ENCODE measurements around the gene IFNA16. TPM values are rescaled to one million over a fixed set of nuclear protein-coding genes. Genes with fewer than 3 reads are reported as not detected.
"Not testable (repeated sequence)": the region's sequence is repeated elsewhere in the genome, so short reads cannot be mapped to it uniquely, and the experiment has no call there.

Gene IFNA16
- total RNA-seq = not detected
- total RNA-seq (2013) = not detected
- 0 reads per million in 29 experiments for total RNA-seq

- POLR2A ChIA-PET; H3K27me3 ChIP-seq (replicated peaks in 1 of 2; ENCODE audit: control insufficient read depth in 2 of 2, extremely low read depth in 1 of 2, insufficient read depth in 2 of 2, low read length in 1 of 2); H3K36me3 ChIP-seq (ENCODE audit: control insufficient read depth in 2 of 2, extremely low read depth in 1 of 2, insufficient read depth in 1 of 2, low read length in 1 of 2); H3K9me3 Mint-ChIP-seq; H3K27ac ChIP-seq (ENCODE audit: low read length); H3K4me3 Mint-ChIP-seq; H3K27ac Mint-ChIP-seq; DNase-seq; H3K4me1 ChIP-seq (ENCODE audit: control insufficient read depth in 1 of 2, extremely low read depth in 1 of 2, insufficient read depth in 2 of 2, low read length in 2 of 2); H3K4me1 Mint-ChIP-seq; ATAC-seq (replicated peaks in 1 of 4); H3K36me3 Mint-ChIP-seq; H3K9me3 ChIP-seq; H3K4me3 ChIP-seq (ENCODE audit: control insufficient read depth in 1 of 2, extremely low read depth in 1 of 2, low read length in 1 of 2): not testable (repeated sequence)
- CTCF ChIA-PET = interaction anchor here in 1 of 2 donors (0.9 kb wide), 1 partner anchor 22 kb away, joined by 3 read pairs; no protein-coding TSS in a partner anchor
- peaks cover 22 to 31% of the 10 kb centered on the region in 2 donors for H3K27me3 Mint-ChIP-seq
- WGBS (ENCODE audit: insufficient coverage) = no CpG with 5 or more reads among the region's 1 CpG
These were observed at the start of gene IFNA16 for GRCh38 chr9:21217211-21217610. Gene IFNA16 (minus strand): TSS chr9:21217311. CDS start chr9:21217305, 6 bp downstream.

- no CpG with 5 or more reads among the region's 1 CpG for WGBS (ENCODE audit: insufficient coverage)
- ATAC-seq (replicated peaks in 1 of 4) = no peak
These were observed 48.5 kb upstream of the IFNA16 start for GRCh38 chr9:21265421-21266189.

GRCh38 chr9:21255538-21256212 lies 38.6 kb upstream of the IFNA16 start:
- Mint-ChIP-seq H3K4me3 (no peak overlapping the region), H3K27ac (no peak overlapping the region), H3K4me1 (peaks cover 5 to 13% (median 8%) of the 10 kb centered on the region in 3 donors), H3K9me3 (no peaks in the 10 kb centered on the region), H3K36me3 (no peaks in the 10 kb centered on the region), H3K27me3 (peaks cover 5 to 11% of the 10 kb centered on the region in 2 donors)
- 77% methylated on average over 3 of the region's 5 CpGs for WGBS (ENCODE audit: insufficient coverage)
- H3K4me1 ChIP-seq (ENCODE audit: control insufficient read depth in 1 of 2, extremely low read depth in 1 of 2, insufficient read depth in 2 of 2, low read length in 2 of 2) = peaks cover 3 to 5% of the 10 kb centered on the region in 2 experiments
- H3K27ac ChIP-seq (ENCODE audit: low read length) = no peak overlapping the region
- ChIA-PET CTCF (no interaction called here), POLR2A (no interaction called here)
- no peaks in the 10 kb centered on the region for H3K36me3 ChIP-seq (ENCODE audit: control insufficient read depth in 2 of 2, extremely low read depth in 1 of 2, insufficient read depth in 1 of 2, low read length in 1 of 2)
- H3K4me3 ChIP-seq (ENCODE audit: control insufficient read depth in 1 of 2, extremely low read depth in 1 of 2, low read length in 1 of 2) = no peak overlapping the region
- ATAC-seq (replicated peaks in 1 of 4) (no peak), DNase-seq (no peak)
- H3K27me3 ChIP-seq (replicated peaks in 1 of 2; ENCODE audit: control insufficient read depth in 2 of 2, extremely low read depth in 1 of 2, insufficient read depth in 2 of 2, low read length in 1 of 2) = peaks cover 0 to 3% of the 10 kb centered on the region in 2 experiments
- no peaks in the 10 kb centered on the region for H3K9me3 ChIP-seq

More at GRCh38 chr9:21265421-21266189, 48.5 kb upstream of the IFNA16 start:
- H3K4me1 Mint-ChIP-seq = peaks cover 0 to 6% (median 2%) of the 10 kb centered on the region in 3 donors
- CTCF ChIA-PET = no interaction called here
- Histone ChIP-seq H3K4me1 (ENCODE audit: control insufficient read depth in 1 of 2, extremely low read depth in 1 of 2, insufficient read depth in 2 of 2, low read length in 2 of 2) (no peaks in the 10 kb centered on the region), H3K27me3 (replicated peaks in 1 of 2; ENCODE audit: control insufficient read depth in 2 of 2, extremely low read depth in 1 of 2, insufficient read depth in 2 of 2, low read length in 1 of 2) (peaks cover 0 to 5% of the 10 kb centered on the region in 2 experiments), H3K27ac (ENCODE audit: low read length) (no peak overlapping the region), H3K4me3 (ENCODE audit: control insufficient read depth in 1 of 2, extremely low read depth in 1 of 2, low read length in 1 of 2) (no peak overlapping the region), H3K36me3 (ENCODE audit: control insufficient read depth in 2 of 2, extremely low read depth in 1 of 2, insufficient read depth in 1 of 2, low read length in 1 of 2) (no peaks in the 10 kb centered on the region), H3K9me3 (no peaks in the 10 kb centered on the region)
- no peak overlapping the region for H3K27ac Mint-ChIP-seq
- peaks cover 2 to 10% of the 10 kb centered on the region in 2 donors for H3K27me3 Mint-ChIP-seq
- POLR2A ChIA-PET = no interaction called here
- H3K4me3 Mint-ChIP-seq = no peak overlapping the region
- DNase-seq = no peak
- H3K36me3 Mint-ChIP-seq = no peaks in the 10 kb centered on the region
- no peaks in the 10 kb centered on the region for H3K9me3 Mint-ChIP-seq

GRCh38 chr9:21252721-21253547 lies 35.8 kb upstream of the IFNA16 start:
- Histone ChIP-seq H3K4me3 (ENCODE audit: control insufficient read depth in 1 of 2, extremely low read depth in 1 of 2, low read length in 1 of 2) (no peak overlapping the region), H3K9me3 (no peaks in the 10 kb centered on the region), H3K4me1 (ENCODE audit: control insufficient read depth in 1 of 2, extremely low read depth in 1 of 2, insufficient read depth in 2 of 2, low read length in 2 of 2) (peaks cover 3 to 5% of the 10 kb centered on the region in 2 experiments), H3K27me3 (replicated peaks in 1 of 2; ENCODE audit: control insufficient read depth in 2 of 2, extremely low read depth in 1 of 2, insufficient read depth in 2 of 2, low read length in 1 of 2) (peaks cover 0 to 5% of the 10 kb centered on the region in 2 experiments), H3K27ac (ENCODE audit: low read length) (no peak overlapping the region), H3K36me3 (ENCODE audit: control insufficient read depth in 2 of 2, extremely low read depth in 1 of 2, insufficient read depth in 1 of 2, low read length in 1 of 2) (no peaks in the 10 kb centered on the region)
- WGBS (ENCODE audit: insufficient coverage) = 0% methylated on average over 3 of the region's 3 CpGs
- ATAC-seq (replicated peaks in 1 of 4) (peak; percentile 48 to 74 (median 57)), DNase-seq (peak in 3 of 35 experiments; percentile 1 to 39 (median 23))
- Mint-ChIP-seq H3K9me3 (no peaks in the 10 kb centered on the region), H3K4me1 (peaks cover 5 to 13% (median 8%) of the 10 kb centered on the region in 3 donors), H3K27ac (no peak overlapping the region), H3K36me3 (no peaks in the 10 kb centered on the region), H3K4me3 (peak overlapping the region in 1 of 3 donors; percentile 16), H3K27me3 (peaks cover 12 to 14% of the 10 kb centered on the region in 2 donors)
- ChIA-PET CTCF (interaction anchor here (0.6 to 1.7 kb wide), 13 partner anchors 9 to 203 kb away, joined by 3 to 6 read pairs (median 3); partner anchors contain the start of gene IFNA14 (in 1 of the 2)), POLR2A (no interaction called here)

GRCh38 chr9:21251638-21252037 lies 34.5 kb upstream of the IFNA16 start:
- 81% methylated on average over 3 of the region's 4 CpGs for WGBS (ENCODE audit: insufficient coverage)
- CTCF ChIA-PET = interaction anchor here (0.7 to 1.7 kb wide), 7 partner anchors 16 to 204 kb away, joined by 3 to 6 read pairs (median 4); no protein-coding TSS in a partner anchor
- no peaks in the 10 kb centered on the region for H3K36me3 ChIP-seq (ENCODE audit: control insufficient read depth in 2 of 2, extremely low read depth in 1 of 2, insufficient read depth in 1 of 2, low read length in 1 of 2)
- Mint-ChIP-seq H3K4me3 (no peak overlapping the region), H3K36me3 (no peaks in the 10 kb centered on the region), H3K4me1 (peaks cover 5 to 13% (median 8%) of the 10 kb centered on the region in 3 donors), H3K27ac (no peak overlapping the region), H3K27me3 (peaks cover 12 to 14% of the 10 kb centered on the region in 2 donors), H3K9me3 (no peaks in the 10 kb centered on the region)
- no peaks in the 10 kb centered on the region for H3K9me3 ChIP-seq
- H3K27ac ChIP-seq (ENCODE audit: low read length) = no peak overlapping the region
- DNase-seq = no peak
- peaks cover 3 to 5% of the 10 kb centered on the region in 2 experiments for H3K4me1 ChIP-seq (ENCODE audit: control insufficient read depth in 1 of 2, extremely low read depth in 1 of 2, insufficient read depth in 2 of 2, low read length in 2 of 2)
- no peak overlapping the region for H3K4me3 ChIP-seq (ENCODE audit: control insufficient read depth in 1 of 2, extremely low read depth in 1 of 2, low read length in 1 of 2)
- POLR2A ChIA-PET = no interaction called here
- no peak for ATAC-seq (replicated peaks in 1 of 4)
- peaks cover 0 to 2% of the 10 kb centered on the region in 2 experiments for H3K27me3 ChIP-seq (replicated peaks in 1 of 2; ENCODE audit: control insufficient read depth in 2 of 2, extremely low read depth in 1 of 2, insufficient read depth in 2 of 2, low read length in 1 of 2)

GRCh38 chr9:21251190-21251589 lies 34.1 kb upstream of the IFNA16 start:
- no peaks in the 10 kb centered on the region for H3K36me3 Mint-ChIP-seq
- peaks cover 3 to 5% of the 10 kb centered on the region in 2 experiments for H3K4me1 ChIP-seq (ENCODE audit: control insufficient read depth in 1 of 2, extremely low read depth in 1 of 2, insufficient read depth in 2 of 2, low read length in 2 of 2)
- ATAC-seq (replicated peaks in 1 of 4) (peak in 1 of 4 experiments; percentile 11), DNase-seq (no peak)
- H3K4me3 ChIP-seq (ENCODE audit: control insufficient read depth in 1 of 2, extremely low read depth in 1 of 2, low read length in 1 of 2) = no peak overlapping the region
- 54% methylated on average over 1 of the region's 1 CpG for WGBS (ENCODE audit: insufficient coverage)
- CTCF ChIA-PET = interaction anchor here in 1 of 2 donors (0.8 to 1.7 kb wide), 4 partner anchors 16 to 75 kb away, joined by 3 to 6 read pairs (median 4); no protein-coding TSS in a partner anchor
- H3K4me3 Mint-ChIP-seq = no peak overlapping the region
- H3K27ac ChIP-seq (ENCODE audit: low read length) = no peak overlapping the region
- POLR2A ChIA-PET = no interaction called here
- peaks cover 12 to 16% of the 10 kb centered on the region in 2 donors for H3K27me3 Mint-ChIP-seq
- peaks cover 0 to 2% of the 10 kb centered on the region in 2 experiments for H3K27me3 ChIP-seq (replicated peaks in 1 of 2; ENCODE audit: control insufficient read depth in 2 of 2, extremely low read depth in 1 of 2, insufficient read depth in 2 of 2, low read length in 1 of 2)
- no peaks in the 10 kb centered on the region for H3K36me3 ChIP-seq (ENCODE audit: control insufficient read depth in 2 of 2, extremely low read depth in 1 of 2, insufficient read depth in 1 of 2, low read length in 1 of 2)
- no peak overlapping the region for H3K27ac Mint-ChIP-seq
- no peaks in the 10 kb centered on the region for H3K9me3 Mint-ChIP-seq
- H3K9me3 ChIP-seq = no peaks in the 10 kb centered on the region
- H3K4me1 Mint-ChIP-seq = peaks cover 5 to 13% (median 8%) of the 10 kb centered on the region in 3 donors

All from T-cell (primary cell).